GM12892 (cell line): Measurements from ENCODE around the gene OAS2.

ENCODE experiments used
- POLR2A ChIP-seq: IDR thresholded peaks from 2 replicates; pipeline ENCODE4 v1.6.1; 2011; ENCODE audit warnings: low read depth, low read length, control low read depth
- POLR2AphosphoS5 ChIP-seq: IDR thresholded peaks from 2 replicates; pipeline ENCODE4 v1.6.1; 2011; ENCODE audit warnings: low read depth, low read length, control low read depth
- TAF1 ChIP-seq: IDR thresholded peaks from 2 replicates; pipeline ENCODE4 v1.6.1; 2011; ENCODE audit warnings: low read depth, mild to moderate bottlenecking, control low read depth, low read length, borderline replicate concordance

DNA sequence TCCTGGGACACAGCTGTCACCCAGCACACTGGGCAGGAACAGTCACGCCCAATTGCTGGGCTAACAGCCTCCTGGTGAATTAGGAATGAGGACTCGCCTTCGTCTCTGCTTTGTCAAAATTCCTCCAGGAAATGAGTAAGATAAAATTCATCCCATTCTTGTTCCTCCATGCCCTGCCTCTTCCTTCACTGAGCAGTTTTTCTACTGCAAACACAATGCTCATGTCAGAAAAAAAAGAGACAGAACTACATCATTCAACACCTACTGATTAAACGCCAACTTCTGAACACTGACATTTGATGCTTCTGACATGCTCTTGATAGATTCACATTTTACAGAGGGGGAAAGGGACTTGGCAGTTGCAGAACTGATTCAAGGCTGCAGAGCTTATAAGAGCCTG lies 40.7 kb downstream of the OAS2 start:
- no peak for TF ChIP-seq POLR2A
- no peak for TF ChIP-seq POLR2AphosphoS5
- TF ChIP-seq TAF1: no peak
